ENCODE results near the gene ACACA.
A peak's percentile ranks its signal among the peaks of the same experiment; 100 is the strongest.

GRCh38 chr17:37406635-37407461 is at the start of gene ACACA, which contains the start of gene TADA2A:
- TF ChIP-seq POLR2A (IDR thresholded peaks at IDR 0.05; ENCODE audit: low read depth, low read length) (peak; percentile 79; the same call in 1 of the 2 replicates), POLR2AphosphoS5 (IDR thresholded peaks at IDR 0.05; ENCODE audit: low read depth, low read length) (peak; percentile 76), TAF1 (IDR thresholded peaks at IDR 0.05; ENCODE audit: borderline replicate concordance, low read depth, low read length) (peak; percentile 65)

All from GM12892 (cell line).